GM18520 (cell line): ENCODE results near the gene GPAM.
A peak's percentile ranks its signal among the peaks of the same experiment; 100 is the strongest.
"Not testable (repeated sequence)": the region's sequence is repeated elsewhere in the genome, so short reads cannot be mapped to it uniquely, and the experiment has no call there.

ENCODE experiments used
- ATAC-seq: cut with Tn5 transposase; IDR thresholded peaks from one replicate; pipeline ENCODE4 v1.9.1; 2021; ENCODE audit not compliant: unreplicated experiment

The GPAM gene

GRCh38 chr10:112216966-112217365, 33.4 kb upstream of the GPAM start:
- ATAC-seq: no peak

- no peak for ATAC-seq
Observed at GRCh38 chr10:112216151-112216550, 32.6 kb upstream of the GPAM start.

- no peak for ATAC-seq
Observed at GRCh38 chr10:112215342-112215774, 31.8 kb upstream of the GPAM start.

- no peak for ATAC-seq
Observed at GRCh38 chr10:112214298-112214926, 30.8 kb upstream of the GPAM start.

- no peak for ATAC-seq
Observed at GRCh38 chr10:112213836-112214235, 30.3 kb upstream of the GPAM start.

- no peak for ATAC-seq
Observed at GRCh38 chr10:112213098-112213823, 29.7 kb upstream of the GPAM start.

- no peak for ATAC-seq
Observed at GRCh38 chr10:112210666-112211065, 27.1 kb upstream of the GPAM start.

GRCh38 chr10:112209684-112210131, 26.1 kb upstream of the GPAM start:
- no peak for ATAC-seq

- ATAC-seq: no peak
Observed at GRCh38 chr10:112208997-112209396, 25.4 kb upstream of the GPAM start.

- no peak for ATAC-seq
Observed at GRCh38 chr10:112208292-112208691, 24.7 kb upstream of the GPAM start.

GRCh38 chr10:112203328-112204076, 19.9 kb upstream of the GPAM start:
- peak; percentile 70 for ATAC-seq

- ATAC-seq: peak; percentile 80
Observed at GRCh38 chr10:112202561-112203241, 19.1 kb upstream of the GPAM start.

GRCh38 chr10:112202076-112202475, 18.5 kb upstream of the GPAM start:
- no peak for ATAC-seq

GRCh38 chr10:112201334-112201733, 17.8 kb upstream of the GPAM start:
- no peak for ATAC-seq

GRCh38 chr10:112200259-112200658, 16.7 kb upstream of the GPAM start:
- not testable (repeated sequence) for ATAC-seq

- ATAC-seq: not testable (repeated sequence)
Observed at GRCh38 chr10:112197662-112198061, 14.1 kb upstream of the GPAM start.

GRCh38 chr10:112195224-112195623, 11.7 kb upstream of the GPAM start:
- no peak for ATAC-seq

GRCh38 chr10:112191791-112192190, 8.2 kb upstream of the GPAM start:
- ATAC-seq: no peak

- no peak for ATAC-seq
Observed at GRCh38 chr10:112191041-112191590, 7.6 kb upstream of the GPAM start.

- ATAC-seq: no peak
Observed at GRCh38 chr10:112189465-112189864, 5.9 kb upstream of the GPAM start.

- no peak for ATAC-seq
Observed at GRCh38 chr10:112187527-112187926, 4.0 kb upstream of the GPAM start.
